GM21367 (cell line): ENCODE results near the gene COMP.
"Not testable (repeated sequence)": the region's sequence is repeated elsewhere in the genome, so short reads cannot be mapped to it uniquely, and the experiment has no call there.

Experiments
- ATAC-seq: cut with Tn5 transposase; IDR thresholded peaks from one replicate; pipeline ENCODE4 v1.9.1; 2021; ENCODE audit not compliant: unreplicated experiment

Gene COMP

DNA sequence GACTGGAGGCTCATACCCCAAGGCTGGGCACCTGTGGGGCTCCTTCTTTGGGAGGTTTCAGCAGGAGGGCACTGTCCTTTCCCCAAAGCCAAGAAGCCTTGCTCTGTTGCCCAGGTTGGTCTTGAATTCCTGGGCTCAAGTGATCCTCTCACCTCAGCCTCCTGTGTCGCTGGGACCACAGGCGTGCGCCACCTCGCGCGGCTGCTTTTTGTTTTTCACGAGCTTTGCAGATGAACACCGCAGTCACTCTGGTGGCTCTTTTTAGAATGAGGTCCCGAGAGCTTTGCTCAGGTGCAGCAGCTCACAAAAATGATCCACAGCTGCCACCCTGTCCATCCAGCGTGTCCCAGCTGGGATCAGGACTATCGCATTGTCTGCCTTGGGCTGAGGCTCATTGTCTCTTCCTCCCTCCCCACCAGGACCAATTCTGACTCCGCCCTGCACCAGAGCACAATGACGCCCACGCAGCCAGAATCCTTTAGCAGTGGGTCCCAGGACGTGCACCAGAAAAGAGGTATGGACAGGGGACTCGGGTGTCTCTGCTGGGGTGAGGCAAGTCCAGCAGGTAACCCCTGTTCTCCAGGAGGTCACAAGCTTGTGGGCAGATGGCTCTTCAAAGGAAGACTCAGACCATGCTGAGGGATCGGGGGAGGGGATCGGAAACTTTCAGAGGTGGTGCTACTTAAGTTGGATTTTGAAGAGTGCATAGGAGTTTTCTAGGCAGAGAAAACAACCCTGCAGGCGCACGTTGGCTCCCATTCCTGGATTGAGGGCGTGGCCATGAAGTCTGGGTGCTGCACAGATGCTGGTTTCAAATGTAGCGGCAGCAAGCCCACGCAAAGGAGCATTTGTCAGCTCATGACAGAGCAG is 41.5 kb downstream of the COMP start:
- no peak for ATAC-seq

DNA sequence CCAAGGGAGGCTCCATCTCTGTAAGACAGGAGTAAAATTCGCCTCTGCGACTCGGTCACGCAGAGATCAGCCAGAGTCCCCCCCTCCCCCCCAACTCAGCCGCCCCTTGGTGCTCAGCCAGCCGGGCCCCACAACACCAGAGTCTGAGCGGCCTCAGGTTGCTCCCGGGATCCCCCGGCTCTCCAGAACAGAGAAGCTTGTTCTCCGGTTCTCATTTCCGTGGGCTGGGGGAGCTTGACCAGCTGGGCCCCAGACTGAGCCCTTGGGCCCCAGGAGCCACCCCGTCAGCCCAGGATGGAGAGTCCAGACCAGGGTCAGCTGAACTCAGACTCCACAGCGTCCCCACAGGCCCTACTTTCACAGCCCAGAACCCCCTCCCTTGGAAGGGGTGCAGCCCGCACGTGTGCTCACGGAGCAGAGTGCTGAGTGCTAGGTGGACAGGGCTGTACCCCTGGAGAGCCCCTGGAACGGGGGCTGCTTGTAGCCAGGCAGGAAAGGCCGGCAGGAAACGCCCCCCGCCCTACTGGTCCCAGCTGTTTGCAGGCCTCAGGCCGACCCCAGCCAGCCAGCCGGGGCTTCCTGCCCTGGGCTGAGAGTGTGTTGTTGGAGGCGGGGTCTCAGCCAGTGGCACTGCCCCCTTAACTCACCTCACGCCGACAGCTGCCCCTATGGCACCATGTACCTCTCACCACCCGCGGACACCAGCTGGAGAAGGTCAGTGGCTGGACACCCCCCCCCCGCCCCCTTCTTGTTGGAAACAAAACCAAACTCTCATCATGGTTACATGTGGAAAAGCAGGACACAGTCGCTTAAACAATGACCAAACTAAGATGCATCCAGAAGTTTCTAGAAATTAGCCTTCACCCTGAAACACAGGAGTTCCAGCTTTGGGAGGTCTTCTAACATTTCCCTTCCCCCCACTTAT is 44.4 kb downstream of the COMP start:
- ATAC-seq: no peak

DNA sequence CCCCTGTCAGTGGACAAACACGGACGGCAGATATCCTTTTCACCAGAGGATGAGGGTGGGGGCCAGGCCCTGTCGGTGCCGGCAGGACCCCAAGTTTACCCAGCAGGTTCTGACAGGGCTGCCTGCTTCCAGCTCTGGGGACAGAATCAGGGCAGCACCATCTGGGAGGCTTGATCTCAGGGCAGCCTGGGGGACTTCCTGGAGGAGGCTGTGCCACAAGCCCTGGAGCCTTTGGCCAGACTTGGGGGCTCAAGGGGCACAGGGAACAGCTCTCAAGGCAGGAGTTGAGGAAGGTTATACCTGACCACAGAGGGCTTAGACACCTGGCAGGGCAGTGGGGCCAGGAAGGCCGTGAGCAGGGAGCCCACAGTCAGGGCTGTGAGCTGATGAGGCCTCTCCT is 45.2 kb downstream of the COMP start:
- ATAC-seq: no peak

DNA sequence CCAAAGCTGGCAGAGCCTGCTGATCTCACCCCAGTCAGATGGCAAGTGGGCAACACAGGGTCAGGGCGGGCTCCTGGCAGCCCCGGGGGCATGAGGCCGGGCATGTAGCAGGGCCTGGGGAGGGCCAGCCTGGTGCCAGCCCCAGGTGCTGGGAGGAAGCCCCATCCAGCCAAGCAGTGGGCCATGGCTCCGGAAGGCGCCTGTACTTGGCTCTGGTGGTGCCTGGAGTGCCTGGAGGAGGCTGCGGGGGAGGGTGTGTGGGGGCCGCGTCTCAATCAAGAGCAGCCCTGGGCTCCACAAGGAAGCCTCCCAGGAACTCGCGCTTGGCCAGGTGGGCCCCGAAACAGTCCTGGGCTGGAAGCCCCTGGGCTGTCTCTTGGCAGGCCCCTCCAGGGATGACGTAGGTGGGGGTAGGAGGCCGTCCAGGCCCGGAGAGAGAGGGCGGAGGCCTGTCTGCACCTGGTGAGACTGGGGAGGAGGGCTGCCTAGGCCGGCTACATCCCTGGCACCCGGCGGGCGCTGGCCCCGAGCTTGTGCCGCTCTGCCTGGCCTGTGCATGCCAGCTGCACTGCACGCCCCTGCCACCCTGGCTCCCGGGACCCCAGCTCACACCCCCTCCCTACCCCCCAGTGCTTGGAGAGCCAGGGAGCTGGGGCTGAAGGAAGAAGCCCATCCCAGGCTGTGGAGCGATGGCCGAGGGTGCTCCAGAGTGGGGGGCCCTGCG is 45.9 kb downstream of the COMP start:
- no peak for ATAC-seq

DNA sequence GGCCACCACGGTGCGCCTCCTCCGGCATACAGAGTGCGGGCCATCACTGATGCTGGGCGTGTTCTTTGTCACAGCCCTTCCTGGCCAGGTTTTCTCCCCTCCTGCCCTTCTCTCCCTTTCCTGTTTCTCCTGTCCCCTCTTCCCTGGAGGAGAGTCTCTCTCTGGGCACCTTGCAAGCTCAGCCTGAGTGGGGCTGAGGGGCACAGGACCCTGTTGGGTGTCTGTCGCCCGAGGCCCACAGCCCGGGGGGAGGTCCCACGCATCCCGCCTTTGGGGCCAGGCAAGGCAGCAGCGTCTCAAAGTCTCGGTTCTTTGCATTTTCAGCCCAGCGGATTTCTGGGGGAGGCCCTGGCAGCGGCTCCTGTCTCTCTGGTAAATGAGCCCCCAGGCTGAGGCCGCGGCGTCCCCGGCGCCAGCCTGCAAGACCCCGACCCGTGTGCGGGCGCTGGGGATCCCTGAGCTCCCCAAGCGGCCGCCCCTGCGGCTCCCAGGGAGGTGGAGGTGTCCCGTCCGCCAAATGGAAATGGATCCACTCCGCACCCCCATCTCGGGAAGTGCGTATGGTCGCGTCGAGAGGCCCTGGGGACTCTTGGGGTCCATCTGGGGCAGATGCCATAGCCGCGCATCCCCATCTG is 47.2 kb downstream of the COMP start:
- ATAC-seq: no peak

DNA sequence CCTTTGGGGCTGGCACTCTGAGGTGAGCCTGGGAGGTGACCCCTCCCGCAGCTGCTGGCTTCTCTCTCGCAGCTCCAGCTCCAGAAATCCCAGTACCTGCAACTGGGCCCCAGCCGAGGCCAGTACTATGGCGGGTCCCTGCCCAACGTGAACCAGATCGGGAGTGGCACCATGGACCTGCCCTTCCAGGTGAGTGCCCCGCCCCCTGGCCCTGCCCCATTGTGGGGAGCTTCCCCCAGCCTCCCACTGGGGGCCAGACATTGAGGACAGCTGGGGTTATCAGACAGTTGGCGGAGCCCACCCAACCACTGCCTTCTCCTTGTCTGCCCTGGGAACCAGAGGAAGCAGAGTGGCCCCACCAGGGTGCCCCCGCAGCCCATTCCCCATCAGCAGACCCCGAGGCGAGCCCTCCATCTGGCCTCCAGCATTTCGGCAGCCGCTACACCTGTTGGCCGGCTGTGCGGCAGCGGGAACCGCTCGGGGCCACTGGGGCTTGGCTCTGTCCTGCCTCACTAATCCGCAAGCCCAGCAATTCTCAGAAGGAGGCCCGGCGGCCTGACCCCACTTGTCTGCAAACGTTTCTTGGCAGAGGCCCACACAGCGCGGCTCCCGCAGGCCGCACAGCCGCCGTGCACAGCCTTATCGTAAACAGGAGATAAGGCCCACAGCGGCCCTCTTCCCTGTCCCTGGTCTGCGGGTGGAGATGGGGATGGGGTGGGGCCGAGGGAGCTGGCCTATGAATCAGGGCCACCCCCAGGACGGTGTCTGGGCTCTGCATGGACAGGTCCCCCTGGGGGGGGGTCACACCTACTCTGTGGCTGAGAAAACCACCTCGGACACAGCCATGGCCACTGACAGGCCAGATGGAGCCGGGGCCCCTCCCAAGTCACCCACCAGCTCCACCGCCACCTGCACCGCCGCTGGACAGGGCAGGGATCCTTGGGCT is 48.0 kb downstream of the COMP start:
- ATAC-seq: no peak

DNA sequence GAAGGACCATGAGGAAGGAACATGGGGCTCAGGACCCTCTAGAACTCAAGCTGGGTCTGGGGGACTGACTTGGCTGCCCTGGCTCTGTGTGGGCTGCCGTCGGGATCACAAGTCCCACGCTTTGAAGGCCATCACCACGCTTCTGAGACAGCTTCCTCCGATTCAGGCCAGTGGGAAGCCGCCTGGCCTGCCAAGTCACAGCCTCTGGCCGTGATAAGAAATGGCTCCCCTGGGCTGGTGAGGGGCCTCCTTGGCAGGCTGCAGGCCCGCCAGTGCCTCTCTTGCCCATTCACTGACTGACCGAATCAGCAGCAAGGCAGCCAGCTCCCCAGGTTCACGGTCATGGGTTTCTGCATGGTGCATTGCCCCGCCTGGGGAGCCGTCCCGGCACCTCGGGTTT is 48.8 kb downstream of the COMP start:
- ATAC-seq: no peak

DNA sequence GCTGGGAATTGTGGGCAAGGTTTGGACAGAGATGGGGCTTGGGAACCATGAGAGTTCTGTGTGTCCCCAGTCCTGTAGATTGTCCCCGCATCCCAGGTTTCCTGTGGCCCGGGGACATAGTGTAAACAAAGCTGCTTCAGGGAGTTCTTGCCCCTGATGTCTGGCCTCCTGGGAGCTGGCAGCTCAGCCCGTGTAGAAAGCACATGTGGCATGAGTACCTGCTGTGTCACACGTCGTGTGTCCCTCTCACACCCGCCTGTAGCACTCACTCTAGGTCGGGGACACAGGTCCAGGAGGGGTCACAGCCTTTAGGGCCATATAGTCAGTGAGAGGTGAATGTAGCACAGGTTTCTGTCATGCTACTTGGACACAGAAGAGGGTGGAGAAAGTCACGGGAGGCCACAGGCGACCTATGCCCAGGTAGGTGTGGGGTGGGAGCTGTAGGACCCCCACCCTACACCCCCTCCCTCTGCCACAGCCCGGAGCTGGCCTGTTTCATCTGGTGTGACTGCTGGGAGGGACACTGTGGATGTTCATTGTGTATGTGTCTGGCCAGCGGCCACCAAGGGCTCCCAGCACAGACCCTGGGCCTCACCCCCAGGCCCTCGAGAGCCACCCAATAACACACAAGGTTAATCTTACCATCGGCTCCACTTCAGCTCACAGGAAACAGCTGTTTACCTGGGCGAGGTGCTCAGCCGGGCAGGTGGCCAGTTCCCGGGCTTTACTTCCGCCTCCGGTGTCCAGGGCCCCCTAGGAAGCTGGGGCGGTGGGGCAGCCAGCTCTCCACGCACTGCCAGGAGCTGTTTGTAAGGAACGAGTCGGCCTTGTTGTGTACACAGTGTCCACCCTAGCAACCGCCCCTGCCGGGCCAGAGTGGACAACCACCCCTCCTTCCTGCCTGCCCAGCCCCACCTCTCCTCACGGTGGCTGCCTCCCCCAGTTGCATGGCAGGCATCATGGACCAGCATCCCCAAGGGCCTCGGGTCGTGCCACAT is 49.7 kb downstream of the COMP start:
- no peak for ATAC-seq

DNA sequence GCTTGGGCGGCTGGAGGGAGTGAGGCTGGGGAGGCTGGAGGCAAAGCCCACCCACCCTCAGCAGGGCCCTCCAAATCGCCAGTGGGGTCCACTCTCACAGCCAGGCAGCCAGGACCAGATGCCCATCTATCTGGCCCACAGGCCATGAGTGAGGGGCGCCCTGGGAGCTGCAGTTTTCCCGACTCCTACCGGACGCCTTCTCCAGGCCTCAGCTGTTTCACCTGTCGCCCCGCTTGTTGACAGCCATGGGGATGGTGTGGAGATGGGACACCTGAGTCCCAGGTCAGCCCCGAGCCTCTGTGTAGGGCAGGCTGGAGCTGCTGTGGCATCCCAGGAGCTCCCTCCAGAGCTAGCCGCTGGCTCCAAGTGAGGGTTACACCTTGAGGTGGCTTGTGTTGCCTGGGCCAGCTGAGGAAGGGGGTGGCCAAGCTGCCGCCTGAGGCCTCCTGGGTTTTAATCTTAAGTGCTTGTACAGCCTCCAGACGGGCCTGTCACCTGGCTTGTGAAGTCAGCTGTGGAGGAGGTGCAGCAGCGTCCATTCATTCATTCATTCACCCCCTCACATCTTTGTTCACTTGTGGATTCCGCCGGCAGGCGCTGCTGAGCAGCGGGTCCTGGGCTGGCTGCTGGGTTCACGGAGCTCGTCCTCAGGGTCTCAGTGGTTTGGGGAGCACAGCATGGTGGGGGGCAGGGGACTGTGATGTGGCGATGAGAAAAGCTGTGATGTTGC is 52.0 kb downstream of the COMP start:
- no peak for ATAC-seq

DNA sequence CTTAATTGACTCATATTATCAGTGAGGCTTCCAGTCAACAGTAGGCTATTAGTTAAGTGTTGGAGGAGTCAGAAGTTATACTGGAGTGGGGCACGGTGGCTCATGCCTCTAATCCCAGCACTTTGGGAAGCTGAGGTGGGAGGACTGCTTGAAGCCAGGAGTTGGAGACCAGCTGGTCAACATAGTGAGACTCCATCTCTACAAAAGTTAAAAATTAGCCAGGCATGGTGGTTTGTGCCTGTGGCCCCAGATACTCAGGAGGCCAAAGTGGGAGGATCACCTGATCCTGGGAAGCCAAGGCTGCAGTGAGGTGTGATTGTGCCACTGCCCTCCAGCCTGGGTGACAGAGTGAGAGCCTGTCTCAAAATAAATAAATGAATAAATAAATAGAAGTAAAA is 53.2 kb downstream of the COMP start:
- no peak for ATAC-seq

DNA sequence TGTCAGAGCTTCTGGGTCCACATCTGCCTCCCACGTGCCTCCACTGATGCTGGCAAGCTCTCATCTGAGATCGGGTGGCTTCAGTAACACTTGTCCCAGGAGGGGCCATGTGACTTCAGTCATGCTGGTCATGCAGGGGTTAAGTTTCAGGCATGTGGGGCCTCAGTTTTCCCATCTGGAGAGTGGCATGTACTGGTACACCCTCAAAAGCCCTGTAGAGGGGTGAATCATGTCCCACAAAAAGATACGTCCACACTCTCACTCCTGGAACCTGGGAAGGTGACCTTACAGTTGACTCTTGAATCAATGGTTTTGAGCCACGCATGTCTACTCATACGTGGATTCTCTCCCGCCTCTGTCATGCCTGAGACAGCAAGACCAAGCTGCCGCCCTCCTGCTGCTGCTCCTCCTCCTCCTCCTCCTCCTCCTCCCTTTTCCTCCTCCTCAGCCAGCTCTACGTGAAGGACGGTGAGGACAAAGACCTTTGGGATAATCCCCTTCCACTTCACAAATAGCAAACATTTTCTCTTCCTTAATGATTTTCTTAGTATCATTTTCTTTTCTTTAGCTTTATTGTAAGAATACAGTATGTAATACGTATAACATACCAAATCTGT is 53.7 kb downstream of the COMP start:
- ATAC-seq: no peak

DNA sequence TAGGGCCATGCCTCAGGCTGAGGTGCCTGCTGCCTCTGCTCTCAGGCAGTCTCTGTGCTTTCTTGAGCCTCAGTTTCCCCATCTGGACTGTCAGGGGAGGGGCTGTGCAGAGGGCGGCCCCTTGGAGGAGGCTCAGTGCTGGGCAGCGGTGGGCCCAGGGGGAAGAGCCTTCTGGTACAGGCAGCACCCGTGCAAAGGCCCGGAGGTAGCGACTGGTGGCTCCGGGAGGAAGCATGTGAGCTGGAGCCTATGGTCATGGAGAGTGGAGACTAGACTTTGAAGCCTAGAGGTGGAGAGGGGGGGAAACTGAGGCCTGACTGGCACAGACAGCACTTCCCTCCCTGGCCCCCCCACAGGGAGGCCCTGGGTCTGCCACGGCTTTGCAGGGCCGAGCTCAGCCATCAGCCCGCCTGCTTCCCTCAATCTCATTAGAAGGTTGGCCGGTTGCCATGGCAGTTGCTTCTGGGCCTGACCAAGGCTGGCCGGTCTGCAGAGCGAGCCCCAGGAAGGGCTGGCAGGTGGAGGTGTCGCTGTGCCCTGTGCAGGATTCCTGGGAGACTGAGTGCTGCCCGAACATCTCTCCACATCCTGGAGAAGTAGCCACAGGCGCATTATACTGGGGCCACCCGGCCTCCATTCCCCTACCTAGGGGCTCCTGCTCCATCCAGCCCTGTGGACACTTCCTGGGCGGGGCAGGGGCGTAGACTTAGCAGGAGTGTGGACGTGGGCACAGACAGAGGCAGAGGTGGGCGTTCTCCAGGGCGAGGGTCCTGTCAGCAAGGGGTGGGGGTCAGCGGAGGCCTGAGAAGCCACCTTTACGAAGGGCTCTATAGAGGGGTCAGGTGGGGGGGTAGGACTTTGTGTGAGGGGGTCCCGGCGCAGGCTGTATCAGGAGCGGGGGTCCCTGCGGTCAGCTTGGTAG is 54.4 kb downstream of the COMP start:
- no peak for ATAC-seq

DNA sequence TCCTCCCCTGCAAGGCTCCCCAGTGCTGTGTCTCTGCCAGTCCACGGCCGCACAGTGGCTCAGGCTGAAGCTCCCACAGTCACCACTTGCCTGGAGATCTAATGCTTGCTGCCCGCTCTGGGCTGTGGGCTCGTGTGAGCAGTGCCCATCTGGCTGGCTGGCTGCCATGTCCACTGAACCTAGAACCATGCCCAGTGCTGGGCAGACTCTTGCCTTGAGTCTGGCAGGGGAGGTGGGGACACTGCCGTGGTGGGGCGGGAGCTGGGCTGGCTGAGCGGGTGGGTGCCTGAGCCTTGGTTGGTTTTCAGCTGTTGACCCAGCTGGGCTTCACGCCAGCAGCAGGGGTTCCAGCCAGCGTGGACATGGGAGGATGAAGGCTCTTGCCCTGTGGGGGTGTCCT is 55.4 kb downstream of the COMP start:
- ATAC-seq: no peak

DNA sequence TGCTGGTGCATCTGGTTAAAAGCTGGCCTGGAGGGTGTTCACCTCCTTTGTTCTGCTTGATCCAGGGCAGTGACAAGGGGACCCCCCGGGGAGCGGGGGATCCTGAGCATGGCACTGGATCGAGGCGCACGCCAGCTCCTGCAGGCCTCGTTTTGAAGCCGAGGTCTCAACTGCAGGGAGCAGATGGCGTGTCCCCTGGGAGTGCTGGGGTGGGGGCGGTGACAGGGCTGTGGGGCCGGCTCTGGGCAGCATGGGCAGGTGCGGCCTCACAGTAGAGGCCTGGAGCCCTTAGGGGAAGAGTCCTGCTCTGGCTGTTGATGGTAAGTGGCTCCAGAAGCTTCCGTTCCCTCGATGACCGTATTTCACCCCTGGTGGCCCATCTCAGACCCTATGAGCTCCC is 55.8 kb downstream of the COMP start:
- ATAC-seq: no peak

DNA sequence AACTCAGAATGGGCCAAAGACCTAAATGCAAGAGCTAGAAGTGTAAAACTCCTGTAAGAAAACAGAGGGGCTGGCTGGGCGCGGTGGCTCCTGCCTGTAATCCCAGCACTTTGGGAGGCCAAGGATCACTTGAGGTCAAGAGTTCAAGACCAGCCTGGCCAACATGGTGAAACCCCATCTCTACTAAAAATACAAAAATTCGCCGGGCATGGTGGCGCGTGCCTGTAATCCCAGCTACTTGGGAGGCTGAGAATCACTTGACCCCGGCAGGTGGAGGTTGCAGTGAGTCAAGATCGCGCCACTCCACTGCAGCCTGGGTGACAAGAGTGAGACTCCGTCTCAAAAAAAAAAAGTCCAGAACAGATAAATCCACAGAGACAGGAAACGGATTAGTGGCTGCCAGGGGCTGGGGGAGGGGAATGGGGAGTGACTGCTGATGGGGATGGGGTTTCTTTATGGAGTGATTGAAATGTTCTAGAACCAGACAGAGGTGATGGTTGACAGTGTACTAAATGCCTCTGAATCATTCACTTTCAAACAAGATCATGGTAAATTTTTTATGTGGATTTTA is 57.3 kb downstream of the COMP start:
- not testable (repeated sequence) for ATAC-seq

DNA sequence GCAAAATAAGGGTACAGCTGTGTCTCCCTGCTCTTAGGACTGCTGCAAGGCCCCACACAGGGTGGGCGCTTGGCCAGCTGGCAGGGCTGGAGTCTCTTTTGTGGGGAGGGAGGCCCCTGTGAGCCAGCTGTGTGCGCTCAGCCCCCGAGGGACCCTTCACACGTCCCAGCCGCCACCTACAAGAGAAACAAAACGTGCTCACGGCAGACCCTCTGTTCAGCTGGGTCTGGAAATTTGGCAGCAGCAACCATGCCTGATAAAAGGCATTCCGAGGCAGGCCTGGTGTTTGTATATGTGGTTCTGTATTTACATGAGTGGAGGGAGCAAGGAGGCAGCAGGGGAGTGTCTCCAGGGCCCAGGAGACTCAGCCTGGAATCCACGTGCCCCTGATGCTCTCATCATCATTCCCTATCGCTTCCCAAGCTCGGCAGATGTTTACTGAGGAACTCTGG is 57.9 kb downstream of the COMP start:
- ATAC-seq: no peak
